K562 (cell line): ENCODE measurements around the gene BTAF1. TPM values are rescaled to one million over a fixed set of nuclear protein-coding genes. Genes with fewer than 3 reads are reported as not detected.

ENCODE experiments used
- ATAC-seq: fragments of 200-7000 bp; cut with Tn5 transposase; 3 replicates; pipeline ENCODE4 v1.9.1; 2020; ENCODE audit warnings: moderate library complexity
- BruUV-seq: library from RNA; stranded (reverse); fragments of 400-500 nt; replicated peaks from 2 replicates; lab custom pipeline; 2021; lab: Mats Ljungman, UMichigan
- CTCF ChIA-PET: fragments of 300-600 bp; formaldehyde crosslinking; extraction: SDS; loops from one replicate; lab custom pipeline; 2021; ENCODE audit warnings: low intra/inter-chr PET ratio; lab: Yijun Ruan, JAX
- POLR2A ChIA-PET: fragments of 300-600, 350-650 bp; sonication (Branson Sonifier 250); formaldehyde crosslinking; extraction: SDS; loops from one replicate; lab custom pipeline; 2021; ENCODE audit warnings: antibody characterized with exemption, inconsistent platforms; lab: Yijun Ruan, JAX
- DNase-seq, 4 experiments: peaks; one replicate each; pipeline versions ENCODE4 v3.0.0 to v3.0.0-alpha.2; 2011 to 2018; ENCODE audit warnings: low spot score in 3 of 4, mixed read lengths in 3 of 4; ENCODE audit errors: extremely low read depth in 1 of 4
- FAIRE-seq: peaks from 2 replicates; lab custom pipeline; 2011; peaks lifted over from hg19 to GRCh38; lab: Jason Lieb, UNC
- H2AFZ ChIP-seq: 2 replicates; pipeline ENCODE4 v1.6.0; 2011; ENCODE audit warnings: low read depth, low read length, control low read depth, inconsistent platforms
- H3K27ac ChIP-seq: fragments of 200-600 bp; 3 replicates; pipeline ENCODE4 v1.8.0; 2011; ENCODE audit warnings: low read depth, mild to moderate bottlenecking, control low read depth, inconsistent platforms, low read length, moderate library complexity, mixed read lengths; ENCODE audit errors: extremely low read depth
- H3K27me3 ChIP-seq, 2 experiments: fragments of 300-600 bp in 1 of 2; 2 replicates in 1 of 2; 3 replicates in 1 of 2; pipeline versions ENCODE4 v1.6.0 to v1.8.0; 2011; ENCODE audit warnings: inconsistent platforms in 2 of 2, low read length in 2 of 2, mild to moderate bottlenecking in 1 of 2, mixed read lengths in 1 of 2, moderate library complexity in 1 of 2; ENCODE audit not compliant: control insufficient read depth in 2 of 2, insufficient read depth in 2 of 2
- H3K36me3 ChIP-seq: fragments of 300-600 bp; 3 replicates; pipeline ENCODE4 v1.8.0; 2011; ENCODE audit warnings: mild to moderate bottlenecking, low read length, inconsistent platforms; ENCODE audit not compliant: control insufficient read depth, insufficient read depth
- H3K4me1 ChIP-seq, 2 experiments: fragments of 200-600 bp in 1 of 2; replicated peaks in 1 of 2; 2 replicates in 1 of 2; 3 replicates in 1 of 2; pipeline versions ENCODE4 v1.5.1 to v1.8.0; 2011; ENCODE audit warnings: inconsistent platforms in 2 of 2, low read length in 2 of 2, mild to moderate bottlenecking in 1 of 2, mixed read lengths in 1 of 2, moderate library complexity in 1 of 2; ENCODE audit not compliant: control insufficient read depth in 2 of 2, insufficient read depth in 2 of 2
- H3K4me2 ChIP-seq: 2 replicates; pipeline ENCODE4 v1.6.1; 2011; ENCODE audit warnings: low read length, control low read depth, inconsistent platforms, mixed read lengths; ENCODE audit not compliant: insufficient read depth
- H3K4me3 ChIP-seq: fragments of 200-600 bp; sonication (generic), shearing (Covaris generic); 2 replicates; pipeline ENCODE4 v1.5.1; 2016; ENCODE audit warnings: control low read depth, inconsistent platforms
- H3K79me2 ChIP-seq: fragments of 200-600 bp; 3 replicates; pipeline ENCODE4 v1.8.0; 2011; ENCODE audit warnings: low read length, inconsistent platforms; ENCODE audit not compliant: control insufficient read depth, insufficient read depth
- H3K9ac ChIP-seq, 2 experiments: 2 replicates each; pipeline versions ENCODE4 v1.6.0 to v1.6.1; 2011; ENCODE audit warnings: low read depth in 2 of 2, low read length in 2 of 2, control low read depth in 1 of 2, inconsistent platforms in 1 of 2, mild to moderate bottlenecking in 1 of 2, mixed read lengths in 1 of 2; ENCODE audit not compliant: insufficient read depth in 1 of 2
- H3K9me1 ChIP-seq: one replicate; pipeline ENCODE4 v1.6.0; 2011; ENCODE audit warnings: inconsistent platforms, mild to moderate bottlenecking, low read length, moderate library complexity; ENCODE audit not compliant: control insufficient read depth, insufficient read depth
- H3K9me3 ChIP-seq: replicated peaks from 2 replicates; pipeline ENCODE4 v1.5.1; 2011; ENCODE audit warnings: low read depth, low read length, inconsistent platforms; ENCODE audit not compliant: control insufficient read depth, insufficient read depth
- H4K20me1 ChIP-seq: replicated peaks from 2 replicates; pipeline ENCODE4 v1.6.1; 2011; ENCODE audit warnings: low read length, inconsistent platforms, mixed read lengths; ENCODE audit not compliant: control insufficient read depth, insufficient read depth
- ATF4 ChIP-seq: fragments of 450-650 bp; formaldehyde crosslinking; IDR thresholded peaks from 2 replicates; pipeline ENCODE4 v1.4.0; 2022; ENCODE audit warnings: mild to moderate bottlenecking, moderate library complexity
- MEIS2 ChIP-seq: fragments of 450-650 bp; IDR thresholded peaks from 2 replicates; pipeline ENCODE4 v1.6.1; 2014; ENCODE audit warnings: mild to moderate bottlenecking; ENCODE audit not compliant: partially characterized antibody
- PCBP2 ChIP-seq: fragments of 200-400 bp; formaldehyde crosslinking; IDR thresholded peaks from 2 replicates; pipeline ENCODE4 v1.6.1; 2018; ENCODE audit warnings: low read length, low read depth, mild to moderate bottlenecking, moderate library complexity; ENCODE audit not compliant: poor library complexity, severe bottlenecking
- PRPF4 ChIP-seq: fragments of 200-400 bp; formaldehyde crosslinking; IDR thresholded peaks from one replicate; pipeline ENCODE4 v1.6.1; 2017; ENCODE audit warnings: low read length, low read depth, mild to moderate bottlenecking; ENCODE audit not compliant: insufficient read depth, poor library complexity, severe bottlenecking
- ZC3H4 ChIP-seq: sonication (generic); formaldehyde crosslinking; IDR thresholded peaks from 2 replicates; pipeline ENCODE4 v1.9.0; 2021; ENCODE audit warnings: missing genetic modification reagents, borderline replicate concordance
- ZNF197 ChIP-seq: fragments of 200-800 bp; sonication (Bioruptor generic); IDR thresholded peaks from 2 replicates; pipeline ENCODE4 v1.6.1; 2016; ENCODE audit warnings: low read depth, missing genetic modification characterization, missing compliant biosample characterization
- ZNF512 ChIP-seq: IDR thresholded peaks from 2 replicates; pipeline ENCODE4 v1.6.1; 2016; ENCODE audit warnings: missing genetic modification characterization, missing compliant biosample characterization
- WGBS: fragments of 100-300 bp; shearing (Covaris generic); methylation state at CpG from one replicate; pipeline ENCODE4 v1.1.6; 2016; ENCODE audit warnings: low coverage, mixed read lengths; ENCODE audit not compliant: insufficient coverage; ENCODE audit errors: missing lambda C conversion rate; 5-methylcytosine and 5-hydroxymethylcytosine counted together
- in situ Hi-C: fragments of 300-500 bp; cut with MboI; formaldehyde crosslinking; loops from 4 replicates; pipeline ENCODE4 v1.15.0; 2018; ENCODE audit warnings: inconsistent platforms, mixed read lengths
- intact Hi-C: fragments of 100-400 bp; cut with micrococcal nuclease; formaldehyde crosslinking; loops from 2 replicates; pipeline ENCODE4 v1.14.2; 2022
- polyA plus RNA-seq, 8 experiments: library from polyadenylated mRNA; depleted of rRNA in 4 of 8; stranded (reverse) in 5 of 8; unstranded in 3 of 8; fragments of >200 nt; fragmentation: Nextera tagmentation in 2 of 8; fragmentation: Illumina TruSeq in 1 of 8; extraction: Ambion mirVana in 2 of 8; extraction: Trizol in 1 of 8; gene quantifications; 2 replicates each; pipeline versions ENCODE4 v1.2.1 to v1.2.3, GENCODE V29; 2011 to 2014; ENCODE audit warnings: inconsistent platforms in 1 of 8, missing spikeins in 1 of 8
- total RNA-seq, 7 experiments: library from RNA; depleted of rRNA in 6 of 7; stranded (reverse); fragments of >200 nt in 6 of 7; fragmentation: Illumina TruSeq in 2 of 7; extraction: Trizol in 2 of 7; gene quantifications; 2 replicates each; pipeline versions ENCODE4 v1.2.1 to v1.2.3, GENCODE V29; 2011 to 2021; ENCODE audit warnings: low replicate concordance in 1 of 7
- TF ChIP-seq, protein P1 (sequence below), 2 experiments: IDR thresholded peaks; 2 replicates each; pipeline ENCODE4 v1.6.1; 2011; ENCODE audit warnings: borderline replicate concordance in 1 of 2, control low read depth in 1 of 2, low read depth in 1 of 2, low read length in 1 of 2, mild to moderate bottlenecking in 1 of 2, mixed read lengths in 1 of 2, moderate library complexity in 1 of 2; ENCODE audit not compliant: insufficient read depth in 1 of 2, insufficient read length in 1 of 2, poor library complexity in 1 of 2, severe bottlenecking in 1 of 2; ENCODE audit errors: extremely low read depth in 1 of 2
- TF ChIP-seq, protein P2 (sequence below): fragments of 250-450 bp; sonication (Bioruptor Pico); IDR thresholded peaks from 2 replicates; pipeline ENCODE4 v1.6.1; 2021; ENCODE audit warnings: mild to moderate bottlenecking

BTAF1 gene
- total and polyA plus RNA-seq, 9 of the 15 experiments (the other 6 are each of a cell fraction or from before 2014, with no cell fraction given), result 6.6 to 70.7 (median 30.5) TPM

DNA sequence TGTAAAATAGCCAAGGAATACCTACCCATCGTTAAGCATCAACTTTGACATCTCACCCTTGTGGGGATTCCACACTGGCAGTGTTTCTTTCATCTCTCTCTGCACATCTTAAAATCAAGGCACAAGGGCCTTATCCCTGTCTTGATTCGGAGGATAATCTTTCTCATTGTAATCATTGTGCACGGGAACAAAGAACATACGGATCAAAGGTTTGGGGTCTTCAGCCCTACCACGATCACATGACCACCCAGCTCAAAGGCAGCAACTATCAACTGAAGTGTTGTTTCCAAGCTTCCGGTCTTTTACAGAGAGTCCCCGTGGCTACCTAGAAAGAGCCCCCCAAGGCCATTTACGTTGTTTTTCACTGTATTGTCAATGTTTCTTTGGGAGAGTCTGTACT is 26.1 kb upstream of the BTAF1 start:
- H3K9me1 ChIP-seq, result no peaks in the 10 kb centered on the region
- no peak overlapping the region for H3K27ac ChIP-seq
- H3K79me2 ChIP-seq, result no peaks in the 10 kb centered on the region
- no TSS peak for BruUV-seq
- in situ Hi-C loops, result no loop called here
- TF ChIP-seq PCBP2, result no peak
- TF ChIP-seq MEIS2, result no peak
- TF ChIP-seq, protein P1, sequence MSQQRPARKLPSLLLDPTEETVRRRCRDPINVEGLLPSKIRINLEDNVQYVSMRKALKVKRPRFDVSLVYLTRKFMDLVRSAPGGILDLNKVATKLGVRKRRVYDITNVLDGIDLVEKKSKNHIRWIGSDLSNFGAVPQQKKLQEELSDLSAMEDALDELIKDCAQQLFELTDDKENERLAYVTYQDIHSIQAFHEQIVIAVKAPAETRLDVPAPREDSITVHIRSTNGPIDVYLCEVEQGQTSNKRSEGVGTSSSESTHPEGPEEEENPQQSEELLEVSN (IDR thresholded peaks at IDR 0.05; ENCODE audit: borderline replicate concordance in 1 of 2, extremely low read depth in 1 of 2, insufficient read depth in 1 of 2, insufficient read length in 1 of 2, low read depth in 1 of 2, low read length in 1 of 2, poor library complexity in 1 of 2, severe bottlenecking in 1 of 2), result no peak
- TF ChIP-seq PRPF4, result no peak
- TF ChIP-seq ZNF197 (CRISPR knock-in tag), result no peak
- TF ChIP-seq, protein P2, sequence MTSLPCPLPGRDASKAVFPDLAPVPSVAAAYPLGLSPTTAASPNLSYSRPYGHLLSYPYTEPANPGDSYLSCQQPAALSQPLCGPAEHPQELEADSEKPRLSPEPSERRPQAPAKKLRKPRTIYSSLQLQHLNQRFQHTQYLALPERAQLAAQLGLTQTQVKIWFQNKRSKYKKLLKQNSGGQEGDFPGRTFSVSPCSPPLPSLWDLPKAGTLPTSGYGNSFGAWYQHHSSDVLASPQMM (CRISPR knock-in tag), result no peak
- no peak for TF ChIP-seq ZC3H4 (CRISPR knock-in tag)
- TF ChIP-seq ATF4 (CRISPR knock-in tag), result no peak
- no peak for TF ChIP-seq ZNF512 (tag)
- H2AFZ ChIP-seq, result 0 out of 2 replicates have a peak overlapping the region, but pooled peaks have one; percentile 9
- CTCF ChIA-PET, result no interaction called here
- FAIRE-seq, result no peak
- no peak overlapping the region for H3K9ac ChIP-seq
- H4K20me1 ChIP-seq, result no peaks in the 10 kb centered on the region
- intact Hi-C loops, result no loop called here
- 45% methylated on average over 8 of the region's 8 CpGs for WGBS
- ATAC-seq, result no peak
- H3K4me1 ChIP-seq, result peaks cover 0 to 11% of the 10 kb centered on the region in 2 experiments; a peak in 3 of 5 replicates
- no peaks in the 10 kb centered on the region for H3K9me3 ChIP-seq
- no peaks in the 10 kb centered on the region for H3K36me3 ChIP-seq
- no peak overlapping the region for H3K4me3 ChIP-seq
- H3K27me3 ChIP-seq, result no peaks in the 10 kb centered on the region
- DNase-seq, result no peak
- H3K4me2 ChIP-seq, result no peak overlapping the region
- POLR2A ChIA-PET, result no interaction called here
